Right forelimb (tissue), 1 donor: ENCODE data around the gene METAP2.

ENCODE experiments used
- DNase-seq: peaks from one replicate; pipeline ENCODE4 v3.0.0-alpha.2; 2018

The METAP2 gene

GRCh38 chr12:95516757-95517156, 42.8 kb downstream of the METAP2 start:
- no peak for DNase-seq

- no peak for DNase-seq
Observed at GRCh38 chr12:95517246-95517645, 43.3 kb downstream of the METAP2 start.

GRCh38 chr12:95518944-95519343, 45.0 kb downstream of the METAP2 start:
- DNase-seq, result no peak

GRCh38 chr12:95520816-95521215, 46.9 kb downstream of the METAP2 start:
- DNase-seq, result no peak

- DNase-seq, result no peak
Observed at GRCh38 chr12:95522692-95523091, 48.7 kb downstream of the METAP2 start.

- no peak for DNase-seq
Observed at GRCh38 chr12:95528431-95528830, 54.5 kb downstream of the METAP2 start.

GRCh38 chr12:95529693-95530225, 55.8 kb downstream of the METAP2 start:
- DNase-seq, result no peak

GRCh38 chr12:95532851-95533250, 58.9 kb downstream of the METAP2 start:
- no peak for DNase-seq

GRCh38 chr12:95533985-95534384, 60.0 kb downstream of the METAP2 start:
- no peak for DNase-seq

GRCh38 chr12:95538006-95538405, 64.1 kb downstream of the METAP2 start:
- no peak for DNase-seq

- no peak for DNase-seq
Observed at GRCh38 chr12:95538656-95539055, 64.7 kb downstream of the METAP2 start.

GRCh38 chr12:95541436-95541835, 67.5 kb downstream of the METAP2 start:
- no peak for DNase-seq

- DNase-seq, result no peak
Observed at GRCh38 chr12:95543305-95543704, 69.4 kb downstream of the METAP2 start.

- DNase-seq, result no peak
Observed at GRCh38 chr12:95544756-95545155, 70.8 kb downstream of the METAP2 start.

GRCh38 chr12:95545303-95545702, 71.4 kb downstream of the METAP2 start:
- DNase-seq, result no peak

- DNase-seq, result no peak
Observed at GRCh38 chr12:95545731-95546490, 72.0 kb downstream of the METAP2 start.

- no peak for DNase-seq
Observed at GRCh38 chr12:95546491-95546813, 72.5 kb downstream of the METAP2 start.

- DNase-seq, result no peak
Observed at GRCh38 chr12:95547522-95548055, 73.6 kb downstream of the METAP2 start.

GRCh38 chr12:95548056-95548538, 74.1 kb downstream of the METAP2 start:
- no peak for DNase-seq

- no peak for DNase-seq
Observed at GRCh38 chr12:95548539-95549391, 74.8 kb downstream of the METAP2 start.

GRCh38 chr12:95549392-95550084, 75.6 kb downstream of the METAP2 start:
- no peak for DNase-seq

- DNase-seq, result no peak
Observed at GRCh38 chr12:95551305-95551704, 77.4 kb downstream of the METAP2 start, which contains the start of gene USP44. TSS of gene USP44 (minus strand) at chr12:95551476. CDS start at chr12:95534256, 17,220 bp downstream.
